ENCODE measurements around the gene ACVRL1. TPM values are rescaled to one million over a fixed set of nuclear protein-coding genes. Genes with fewer than 3 reads are reported as not detected.

The ACVRL1 gene
- total RNA-seq, 4 donors from 2014 or later = 46.4 to 169 (median 56.8) TPM

GRCh38 chr12:51955702-51956101, 48.4 kb downstream of the ACVRL1 start:
- Histone ChIP-seq H3K36me3 (no peaks in the 10 kb centered on the region), H3K4me1 (peaks cover 3 to 55% (median 7%) of the 10 kb centered on the region in 4 donors), H3K4me3 (no peak overlapping the region), H3K27ac (peak overlapping the region in 3 of 4 donors; percentile 87 to 92 (median 91)), H3K27me3 (no peaks in the 10 kb centered on the region), H3K9me3 (no peaks in the 10 kb centered on the region)
- TF ChIP-seq CTCF (IDR thresholded peaks at IDR 0.05) (no peak), POLR2A (IDR thresholded peaks at IDR 0.05) (no peak)
- DNase-seq = no peak

DNA sequence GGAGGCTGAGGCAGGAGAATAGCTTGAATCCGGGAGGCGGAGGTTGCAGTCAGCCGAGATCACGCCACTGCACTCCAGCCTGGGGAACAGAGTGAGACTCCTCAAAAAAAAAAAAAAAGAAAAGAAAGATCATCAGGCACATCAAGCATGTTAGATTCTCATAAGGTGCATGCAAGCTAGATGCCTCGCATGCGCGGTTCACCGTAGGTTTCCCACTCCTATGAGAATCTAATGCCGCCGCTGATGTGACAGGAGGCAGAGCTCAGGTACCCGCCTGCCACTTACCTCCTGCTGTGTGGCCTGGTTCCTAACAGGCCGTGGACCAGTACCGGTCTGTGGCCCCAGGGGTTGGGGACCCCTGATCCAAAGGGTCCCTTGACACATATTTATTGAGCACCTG, 51.2 kb downstream of the ACVRL1 start:
- peaks cover 0 to 67% (median 8%) of the 10 kb centered on the region in 4 donors for H3K4me1 ChIP-seq

DNA sequence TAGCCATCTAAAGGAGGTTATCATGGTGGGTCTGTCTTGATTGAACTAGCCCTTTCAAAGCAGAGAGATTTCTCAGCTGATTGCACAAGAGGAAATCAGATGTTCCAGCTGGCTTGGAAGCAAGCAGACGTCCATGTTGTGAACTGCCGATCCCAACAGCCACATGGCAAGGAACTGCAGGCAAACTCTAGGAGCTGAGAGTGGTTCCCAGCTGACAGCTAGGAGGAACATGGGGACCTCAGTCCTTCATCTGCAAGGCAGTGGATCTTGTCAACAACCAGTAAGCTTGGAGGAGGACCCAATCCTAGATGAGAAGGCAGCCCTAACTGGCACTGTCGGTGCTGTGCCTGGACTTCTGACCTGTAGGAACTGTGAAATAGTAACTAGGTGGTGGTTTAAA, 51.9 kb downstream of the ACVRL1 start:
- TF ChIP-seq POLR2A (IDR thresholded peaks at IDR 0.05) (no peak), CTCF (IDR thresholded peaks at IDR 0.05) (no peak)
- H3K4me1 ChIP-seq = peaks cover 0 to 63% (median 8%) of the 10 kb centered on the region in 4 donors
- DNase-seq = peak in 1 of 3 donors; percentile 65

More for the DNA sequence above, 51.2 kb downstream of the ACVRL1 start:
- TF ChIP-seq POLR2A (IDR thresholded peaks at IDR 0.05) (no peak), CTCF (IDR thresholded peaks at IDR 0.05) (no peak)
- DNase-seq = no peak
- H3K9me3 ChIP-seq = no peaks in the 10 kb centered on the region
- peak overlapping the region in 3 of 4 donors; percentile 1 to 83 (median 51) for H3K27ac ChIP-seq
- no peaks in the 10 kb centered on the region for H3K27me3 ChIP-seq
- no peak overlapping the region for H3K4me3 ChIP-seq
- no peaks in the 10 kb centered on the region for H3K36me3 ChIP-seq

DNA sequence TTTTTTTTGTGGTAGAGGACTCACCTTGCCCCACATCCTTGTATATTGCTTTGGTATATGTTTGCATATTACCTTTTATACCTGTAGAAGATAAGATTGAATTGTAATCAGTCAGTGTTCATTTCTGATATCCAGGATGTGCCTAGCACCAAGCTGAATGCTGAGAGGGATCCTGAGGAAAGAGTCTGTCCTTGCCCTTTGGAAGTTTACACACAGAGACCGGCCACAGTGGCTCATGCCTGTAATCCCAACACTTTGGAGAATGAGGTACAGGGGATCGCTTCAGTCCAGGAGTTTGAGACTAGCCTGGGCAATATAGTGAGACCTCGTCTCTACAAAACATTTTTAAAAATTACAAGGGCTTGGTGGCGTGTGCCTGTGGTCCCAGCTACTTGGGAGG, 52.6 kb downstream of the ACVRL1 start:
- Histone ChIP-seq H3K27me3 (no peaks in the 10 kb centered on the region), H3K4me3 (no peak overlapping the region), H3K4me1 (peaks cover 0 to 56% (median 8%) of the 10 kb centered on the region in 4 donors), H3K27ac (peak overlapping the region in 3 of 4 donors; percentile 2 to 52 (median 51)), H3K9me3 (no peaks in the 10 kb centered on the region), H3K36me3 (no peaks in the 10 kb centered on the region)
- no peak for TF ChIP-seq CTCF (IDR thresholded peaks at IDR 0.05)
- no peak for TF ChIP-seq POLR2A (IDR thresholded peaks at IDR 0.05)
- no peak for DNase-seq

More for the DNA sequence above, 51.9 kb downstream of the ACVRL1 start:
- Histone ChIP-seq H3K36me3 (no peaks in the 10 kb centered on the region), H3K27ac (peak overlapping the region in 3 of 4 donors; percentile 1 to 83 (median 51)), H3K27me3 (no peaks in the 10 kb centered on the region), H3K4me3 (peak overlapping the region in 1 of 4 donors; percentile 6), H3K9me3 (no peaks in the 10 kb centered on the region)

DNA sequence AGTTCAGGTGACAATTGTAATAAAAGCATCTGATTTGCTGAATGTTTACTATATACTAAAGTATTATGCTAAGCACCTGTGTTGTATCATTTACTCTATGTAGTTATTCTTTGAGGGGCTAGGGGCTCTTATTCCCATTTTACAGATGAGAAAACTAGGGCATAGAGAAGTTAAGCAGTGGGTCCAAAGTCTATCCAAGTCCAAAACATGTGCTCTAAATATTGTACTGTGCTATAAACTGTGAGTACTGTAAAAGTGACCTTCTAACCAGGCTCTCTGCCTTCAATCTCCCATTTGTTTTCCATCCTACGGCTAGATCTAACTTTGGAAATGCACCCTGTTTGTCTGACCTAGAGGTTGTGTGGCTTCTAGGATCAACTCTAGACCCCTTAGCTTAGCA, 53.2 kb downstream of the ACVRL1 start:
- no peak for TF ChIP-seq POLR2A (IDR thresholded peaks at IDR 0.05)
- no peak for TF ChIP-seq CTCF (IDR thresholded peaks at IDR 0.05)
- no peaks in the 10 kb centered on the region for H3K9me3 ChIP-seq
- peak overlapping the region in 2 of 4 donors; percentile 2 to 52 for H3K27ac ChIP-seq
- H3K27me3 ChIP-seq = no peaks in the 10 kb centered on the region
- no peak for DNase-seq
- no peak overlapping the region for H3K4me3 ChIP-seq
- H3K4me1 ChIP-seq = peaks cover 0 to 50% (median 8%) of the 10 kb centered on the region in 4 donors
- no peaks in the 10 kb centered on the region for H3K36me3 ChIP-seq

DNA sequence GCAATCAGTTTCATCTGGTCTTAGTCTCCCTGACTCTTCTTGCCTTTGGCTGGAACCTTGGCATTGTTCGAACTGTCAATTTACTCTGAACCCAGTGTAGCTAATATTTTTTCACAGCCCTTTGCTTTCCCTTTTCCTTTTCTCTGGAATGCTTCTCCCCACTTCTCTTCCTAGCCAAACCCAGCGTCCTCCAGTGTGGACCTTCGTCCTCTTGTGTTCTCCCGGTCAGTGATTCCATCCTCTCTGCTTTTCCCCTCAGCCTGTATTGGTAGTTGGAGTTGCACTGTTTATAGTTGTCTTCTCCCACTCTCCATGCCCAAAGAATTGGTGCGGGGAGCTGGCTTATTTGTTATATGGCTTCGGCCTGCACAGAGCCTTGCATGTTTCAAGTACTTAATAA, 53.6 kb downstream of the ACVRL1 start:
- Histone ChIP-seq H3K4me1 (peaks cover 0 to 46% (median 6%) of the 10 kb centered on the region in 4 donors), H3K9me3 (no peaks in the 10 kb centered on the region), H3K36me3 (no peaks in the 10 kb centered on the region), H3K27ac (peak overlapping the region in 2 of 4 donors; percentile 2 to 52), H3K27me3 (no peaks in the 10 kb centered on the region), H3K4me3 (no peak overlapping the region)
- TF ChIP-seq POLR2A (IDR thresholded peaks at IDR 0.05) = no peak
- TF ChIP-seq CTCF (IDR thresholded peaks at IDR 0.05) = no peak
- DNase-seq = no peak
